Kidney (tissue), 14 donors: ENCODE measurements around the gene TPK1. TPM values are rescaled to one million over a fixed set of nuclear protein-coding genes. Genes with fewer than 3 reads are reported as not detected.

Experiments used
- DNase-seq, 5 donors: peaks; one replicate each; pipeline ENCODE4 v3.0.0-alpha.2; 2013 to 2020
- FAIRE-seq: peaks from 2 replicates; lab custom pipeline; 2012; peaks lifted over from hg19 to GRCh38; lab: Jason Lieb, UNC
- H3K27ac ChIP-seq, 2 donors: one replicate each; pipeline ENCODE4 v1.7.0; 2013; ENCODE audit warnings: low read depth in 2 of 2, low read length in 2 of 2, inconsistent platforms in 1 of 2
- H3K27me3 ChIP-seq: one replicate; pipeline ENCODE4 v1.7.1; 2013; ENCODE audit warnings: low read length, inconsistent platforms; ENCODE audit not compliant: control insufficient read depth, insufficient read depth
- H3K36me3 ChIP-seq, 3 donors: one replicate each; pipeline versions ENCODE4 v1.7.0 to v1.7.1; 2013; ENCODE audit warnings: low read length in 3 of 3, control low read depth in 1 of 3, inconsistent platforms in 1 of 3; ENCODE audit not compliant: insufficient read depth in 3 of 3, control insufficient read depth in 2 of 3
- H3K4me1 ChIP-seq, 3 donors: one replicate each; pipeline versions ENCODE4 v1.7.0 to v1.7.1; 2013; ENCODE audit warnings: low read length in 3 of 3, inconsistent platforms in 1 of 3, low read depth in 1 of 3; ENCODE audit not compliant: control insufficient read depth in 2 of 3, insufficient read depth in 2 of 3
- H3K4me3 ChIP-seq, 3 donors: one replicate each; pipeline versions ENCODE4 v1.7.0 to v1.8.1; 2013; ENCODE audit warnings: low read length in 3 of 3, control low read depth in 1 of 3, inconsistent platforms in 1 of 3
- H3K9ac ChIP-seq, 3 donors: one replicate each; pipeline versions ENCODE4 v1.7.0 to v1.7.1; 2013; ENCODE audit warnings: low read length in 3 of 3, control low read depth in 1 of 3, inconsistent platforms in 1 of 3
- H3K9me3 ChIP-seq, 3 donors: one replicate each; pipeline versions ENCODE4 v1.7.0 to v1.7.1; 2013; ENCODE audit warnings: low read length in 3 of 3, control low read depth in 1 of 3, inconsistent platforms in 1 of 3; ENCODE audit not compliant: control insufficient read depth in 2 of 3, insufficient read depth in 1 of 3
- intact Hi-C: fragments of 100-400 bp; cut with DNase I; formaldehyde crosslinking; loops from one replicate; pipeline ENCODE4 v1.11.1; 2022
- polyA plus RNA-seq: library from polyadenylated mRNA; stranded (reverse); fragments of 350-450 nt; fragmentation: Illumina TruSeq; extraction: RNeasy Lipid Tissue Mini Kit (QIAGEN cat#74804); gene quantifications from one replicate; pipeline ENCODE4 v1.2.3, GENCODE V29; 2014; ENCODE audit warnings: low read depth, low replicate concordance; ENCODE audit not compliant: insufficient read depth
- total RNA-seq: library from RNA; stranded (reverse); fragmentation: NEBNext Ultra II Directional; extraction: Animal tissue kit (Norgen Biotek cat#: 25700); gene quantifications from one replicate; pipeline ENCODE4 v1.2.1, GENCODE V29; 2021
- TF ChIP-seq, protein P1 (sequence below): IDR thresholded peaks from 3 replicates; pipeline ENCODE4 v1.5.1; 2012; ENCODE audit warnings: mild to moderate bottlenecking, moderate library complexity, borderline replicate concordance; ENCODE audit not compliant: insufficient read depth; ENCODE audit errors: extremely low read depth
- donor health status: control.
- donor health status: control.
- donor health status: control.
- donor health status: control.
- donor health status: control.
- donor health status: DM: yes; HTN: yes; CAD: no.
- donor health status: Normal renal cell carcinoma (clear cell type).

Gene TPK1
- total and polyA plus RNA-seq, 2 donors from 2014 or later: 5.3 to 15.5 TPM

DNA sequence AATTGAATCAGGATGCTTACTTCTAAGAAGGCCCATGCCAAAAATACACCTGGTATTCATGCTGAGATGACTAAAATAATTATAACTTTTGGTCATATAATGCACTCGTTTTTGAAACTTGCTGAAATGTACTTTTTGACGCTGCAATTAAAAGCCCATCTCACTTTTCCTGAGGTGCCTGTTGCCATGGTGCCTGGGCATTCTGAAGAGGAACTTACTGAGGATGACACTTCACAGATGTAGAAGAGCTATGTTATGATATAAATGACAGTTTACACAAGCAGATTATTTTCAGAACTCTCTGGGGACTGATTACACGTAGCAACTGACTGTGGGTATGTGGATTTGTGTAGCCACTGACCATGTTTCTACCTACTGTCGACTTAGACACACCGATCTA lies 182.4 kb downstream of the TPK1 start:
- Histone ChIP-seq H3K9me3 (no peaks in the 10 kb centered on the region), H3K36me3 (no peaks in the 10 kb centered on the region), H3K9ac (no peak overlapping the region), H3K27me3 (no peaks in the 10 kb centered on the region), H3K4me3 (no peak overlapping the region), H3K4me1 (no peaks in the 10 kb centered on the region), H3K27ac (no peak overlapping the region)
- intact Hi-C loops: no loop called here
- FAIRE-seq: no peak
- TF ChIP-seq, protein P1, sequence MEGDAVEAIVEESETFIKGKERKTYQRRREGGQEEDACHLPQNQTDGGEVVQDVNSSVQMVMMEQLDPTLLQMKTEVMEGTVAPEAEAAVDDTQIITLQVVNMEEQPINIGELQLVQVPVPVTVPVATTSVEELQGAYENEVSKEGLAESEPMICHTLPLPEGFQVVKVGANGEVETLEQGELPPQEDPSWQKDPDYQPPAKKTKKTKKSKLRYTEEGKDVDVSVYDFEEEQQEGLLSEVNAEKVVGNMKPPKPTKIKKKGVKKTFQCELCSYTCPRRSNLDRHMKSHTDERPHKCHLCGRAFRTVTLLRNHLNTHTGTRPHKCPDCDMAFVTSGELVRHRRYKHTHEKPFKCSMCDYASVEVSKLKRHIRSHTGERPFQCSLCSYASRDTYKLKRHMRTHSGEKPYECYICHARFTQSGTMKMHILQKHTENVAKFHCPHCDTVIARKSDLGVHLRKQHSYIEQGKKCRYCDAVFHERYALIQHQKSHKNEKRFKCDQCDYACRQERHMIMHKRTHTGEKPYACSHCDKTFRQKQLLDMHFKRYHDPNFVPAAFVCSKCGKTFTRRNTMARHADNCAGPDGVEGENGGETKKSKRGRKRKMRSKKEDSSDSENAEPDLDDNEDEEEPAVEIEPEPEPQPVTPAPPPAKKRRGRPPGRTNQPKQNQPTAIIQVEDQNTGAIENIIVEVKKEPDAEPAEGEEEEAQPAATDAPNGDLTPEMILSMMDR: no peak
- DNase-seq: no peak

- FAIRE-seq: no peak
- Histone ChIP-seq H3K4me3 (no peak overlapping the region), H3K9ac (no peak overlapping the region), H3K36me3 (no peaks in the 10 kb centered on the region), H3K27ac (no peak overlapping the region), H3K9me3 (no peaks in the 10 kb centered on the region), H3K4me1 (no peaks in the 10 kb centered on the region), H3K27me3 (no peaks in the 10 kb centered on the region)
- intact Hi-C loops: no loop called here
- TF ChIP-seq, protein P1: no peak
- peak in 1 of 5 donors; percentile 67 for DNase-seq
Measured at GRCh38 chr7:144650439-144650838, 185.4 kb downstream of the TPK1 start.

- Histone ChIP-seq H3K27ac (no peak overlapping the region), H3K27me3 (no peaks in the 10 kb centered on the region), H3K4me1 (no peaks in the 10 kb centered on the region), H3K9me3 (no peaks in the 10 kb centered on the region), H3K9ac (no peak overlapping the region), H3K4me3 (no peak overlapping the region), H3K36me3 (no peaks in the 10 kb centered on the region)
- no peak for FAIRE-seq
- TF ChIP-seq, protein P1: no peak
- intact Hi-C loops: no loop called here
- no peak for DNase-seq
Measured at GRCh38 chr7:144649120-144649519, 186.7 kb downstream of the TPK1 start.
